AG09309 (cell line): Measurements from ENCODE around the gene DAAM1.

ENCODE experiments used
- DNase-seq: peaks from one replicate; pipeline ENCODE4 v3.0.0-alpha.2; 2010; ENCODE audit warnings: low read depth
- H3K4me3 ChIP-seq: 2 replicates; pipeline ENCODE4 v1.5.1; 2011; ENCODE audit warnings: mild to moderate bottlenecking, low read depth, low read length, moderate library complexity; ENCODE audit not compliant: control insufficient read depth
- CTCF ChIP-seq: IDR thresholded peaks from 2 replicates; pipeline ENCODE4 v1.5.1; 2011; ENCODE audit warnings: mild to moderate bottlenecking, low read depth, low read length, inconsistent platforms; ENCODE audit not compliant: insufficient read depth, control insufficient read depth; ENCODE audit errors: missing control alignments

DAAM1 gene

GRCh38 chr14:59150990-59151389 lies 37.5 kb upstream of the DAAM1 start:
- TF ChIP-seq CTCF, result no peak
- H3K4me3 ChIP-seq, result no peak overlapping the region
- no peak for DNase-seq

DNA sequence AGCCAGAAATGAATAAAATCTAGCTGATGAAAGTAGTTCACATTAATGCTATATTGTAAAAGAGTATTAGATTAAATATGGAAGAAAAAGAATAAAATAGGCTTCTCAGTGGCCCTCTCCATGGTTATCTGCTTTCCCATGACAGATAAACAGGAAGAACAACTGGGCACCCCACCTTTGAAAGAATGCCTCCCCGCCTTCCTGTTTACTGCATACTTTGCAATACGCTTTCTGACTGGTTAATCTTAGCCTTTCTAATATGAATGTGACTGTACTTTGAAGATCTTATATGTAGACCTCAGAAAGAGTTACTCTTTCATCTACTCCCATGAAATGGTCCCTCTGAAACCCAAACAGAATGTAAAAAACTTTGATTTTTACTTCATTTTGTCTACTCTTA lies 34.1 kb upstream of the DAAM1 start:
- DNase-seq, result no peak
- no peak for TF ChIP-seq CTCF
- no peak overlapping the region for H3K4me3 ChIP-seq

- TF ChIP-seq CTCF, result no peak
- no peak overlapping the region for H3K4me3 ChIP-seq
- DNase-seq, result no peak
These were observed 32.6 kb upstream of the DAAM1 start for GRCh38 chr14:59155886-59156285.

GRCh38 chr14:59159169-59159568 lies 29.3 kb upstream of the DAAM1 start:
- H3K4me3 ChIP-seq, result no peak overlapping the region
- no peak for TF ChIP-seq CTCF
- DNase-seq, result no peak

- TF ChIP-seq CTCF, result no peak
- no peak overlapping the region for H3K4me3 ChIP-seq
- DNase-seq, result no peak
These were observed 28.0 kb upstream of the DAAM1 start for GRCh38 chr14:59160506-59160905.

GRCh38 chr14:59161561-59162175 lies 26.8 kb upstream of the DAAM1 start:
- peak; percentile 55 for DNase-seq
- no peak for TF ChIP-seq CTCF
- peak overlapping the region; percentile 24; the same call in 1 of the 2 replicates for H3K4me3 ChIP-seq

DNA sequence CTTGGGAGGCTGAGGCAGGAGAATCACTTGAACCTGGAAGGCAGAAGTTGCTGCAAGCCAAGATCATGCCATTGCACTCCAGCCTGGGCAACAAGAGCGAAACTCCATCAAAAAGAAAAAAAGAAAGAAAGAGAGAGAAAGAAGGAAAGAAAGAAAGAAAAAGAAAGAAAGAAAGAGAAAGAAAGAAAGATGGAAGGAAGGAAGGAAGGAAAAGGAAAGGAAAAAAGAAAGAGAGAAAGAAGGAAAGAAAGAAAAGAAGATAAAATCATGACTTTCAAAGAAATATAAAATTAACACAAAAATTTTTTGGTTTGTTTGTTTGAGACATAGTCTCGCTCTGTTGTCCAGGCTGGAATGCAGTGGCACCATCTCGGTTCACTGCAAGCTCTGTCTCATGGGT lies 22.2 kb upstream of the DAAM1 start:
- TF ChIP-seq CTCF, result no peak
- H3K4me3 ChIP-seq, result no peak overlapping the region
- DNase-seq, result no peak
